Heart left ventricle (tissue), 13 donors: ENCODE measurements around the gene SIAE.

Experiments used
- POLR2A ChIP-seq, 2 donors: fragments of 450-650 bp; IDR thresholded peaks; one replicate each; pipeline ENCODE4 v1.6.1; 2017; ENCODE audit warnings: antibody characterized with exemption in 2 of 2, mild to moderate bottlenecking in 2 of 2, moderate library complexity in 2 of 2
- TF ChIP-seq, protein P1 (sequence below), 12 donors: fragments of 200-600 bp; sonication (generic) in 4 of 12; IDR thresholded peaks; one replicate each; pipeline versions ENCODE4 v1.5.0 to v1.8.0; 2018 to 2022; ENCODE audit warnings: antibody characterized with exemption in 12 of 12, mild to moderate bottlenecking in 5 of 12
- donor health status: ischemic (EF 13 %, LVEDD 7.1; RV severe dilation, severe dysfunction).
- donor health status: DM: no; HTN: yes; CAD: no.
- donor health status: DM: no; HTN: no; CAD: no.
- donor health status: ischemic (EF 25% LVEDD 6.9; RV normal size, moderate dysfunction).
- donor health status: ischemic (EF 25% LVEDD 5.7; RV mildly dilated, moderate dysfunction).
- donor health status: ischemic (EF 35%, LVEDD 5.7; RV mildly dilated, moderate dysfunction).
- donor health status: nonischemic (EF 11% LVEDD 7.7; RV severe dilation, severe dysfunction).
- donor health status: DM: yes; HTN: yes; CAD: no.
- donor health status: PGD.
- donor health status: ischemic (EF 29% LVEDD 5.4; RV normal size, mild dysfunction).
- donor health status: nonischemic (EF 23%, LVEDD 6.1; RV moderate dilation, normal function).

DNA sequence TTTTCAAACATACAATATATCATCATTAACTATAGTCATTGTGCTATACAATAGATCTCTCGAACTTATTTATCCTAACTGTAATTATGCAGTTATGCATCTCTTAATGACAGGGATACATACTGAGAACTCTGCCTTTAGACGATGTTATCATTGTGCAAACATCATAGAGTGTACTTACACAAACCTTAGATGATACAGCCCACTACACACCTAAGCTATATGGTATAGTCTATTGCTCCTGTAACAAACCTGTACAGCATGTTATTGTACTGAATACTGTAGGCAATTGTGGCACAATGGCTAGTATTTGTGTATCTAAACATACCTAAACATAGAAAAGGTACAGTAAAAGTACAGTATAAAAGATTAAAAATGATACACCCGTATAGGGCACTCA is 38.9 kb upstream of the SIAE start:
- TF ChIP-seq, protein P1, sequence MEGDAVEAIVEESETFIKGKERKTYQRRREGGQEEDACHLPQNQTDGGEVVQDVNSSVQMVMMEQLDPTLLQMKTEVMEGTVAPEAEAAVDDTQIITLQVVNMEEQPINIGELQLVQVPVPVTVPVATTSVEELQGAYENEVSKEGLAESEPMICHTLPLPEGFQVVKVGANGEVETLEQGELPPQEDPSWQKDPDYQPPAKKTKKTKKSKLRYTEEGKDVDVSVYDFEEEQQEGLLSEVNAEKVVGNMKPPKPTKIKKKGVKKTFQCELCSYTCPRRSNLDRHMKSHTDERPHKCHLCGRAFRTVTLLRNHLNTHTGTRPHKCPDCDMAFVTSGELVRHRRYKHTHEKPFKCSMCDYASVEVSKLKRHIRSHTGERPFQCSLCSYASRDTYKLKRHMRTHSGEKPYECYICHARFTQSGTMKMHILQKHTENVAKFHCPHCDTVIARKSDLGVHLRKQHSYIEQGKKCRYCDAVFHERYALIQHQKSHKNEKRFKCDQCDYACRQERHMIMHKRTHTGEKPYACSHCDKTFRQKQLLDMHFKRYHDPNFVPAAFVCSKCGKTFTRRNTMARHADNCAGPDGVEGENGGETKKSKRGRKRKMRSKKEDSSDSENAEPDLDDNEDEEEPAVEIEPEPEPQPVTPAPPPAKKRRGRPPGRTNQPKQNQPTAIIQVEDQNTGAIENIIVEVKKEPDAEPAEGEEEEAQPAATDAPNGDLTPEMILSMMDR (IDR thresholded peaks at IDR 0.05) = no peak
- no peak for TF ChIP-seq POLR2A (IDR thresholded peaks at IDR 0.05)
